Measurements from ENCODE around the gene ALPL. TPM values are rescaled to one million over a fixed set of nuclear protein-coding genes. Genes with fewer than 3 reads are reported as not detected.
"Not testable (repeated sequence)": the region's sequence is repeated elsewhere in the genome, so short reads cannot be mapped to it uniquely, and the experiment has no call there.

ALPL gene
- total RNA-seq, 2 experiments from 2014 or later = not detected

DNA sequence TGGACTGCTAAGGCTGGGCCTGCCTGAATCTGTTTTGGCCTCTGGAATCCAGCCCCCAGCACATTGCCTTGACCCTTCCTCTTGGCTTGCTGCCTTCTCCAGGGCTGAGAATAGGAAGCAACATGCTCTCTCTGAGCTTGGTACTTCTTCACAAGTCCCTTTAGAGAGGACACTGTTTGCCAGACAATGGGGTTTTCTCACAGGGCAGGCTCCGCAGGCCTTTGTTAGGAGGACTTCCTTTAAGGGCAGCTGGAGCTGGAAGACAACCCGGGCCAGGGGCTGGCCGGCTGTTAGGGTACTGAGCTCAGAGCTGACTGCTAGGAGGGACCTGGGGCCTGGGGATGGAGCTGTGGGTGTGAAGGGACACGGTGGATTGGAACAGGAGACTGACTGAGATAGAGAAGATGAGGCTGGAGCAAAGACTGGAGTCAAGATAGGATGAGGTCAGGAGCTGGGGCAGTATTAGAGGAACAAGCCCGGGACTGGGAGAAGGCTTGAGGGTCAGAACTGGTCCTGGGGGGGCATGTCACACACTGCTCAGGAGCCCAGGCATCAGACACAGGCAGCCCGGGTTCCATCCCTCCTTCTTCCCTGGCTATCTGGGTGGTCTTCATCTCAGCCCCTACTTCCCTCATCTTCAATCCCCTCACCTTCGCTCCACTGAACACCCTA, 5.4 kb upstream of the ALPL start:
- ChIA-PET POLR2A (no interaction called here), CTCF (interaction anchor here (0.6 kb wide), 1 partner anchor 534 kb away, joined by 4 read pairs; no protein-coding TSS in a partner anchor)

DNA sequence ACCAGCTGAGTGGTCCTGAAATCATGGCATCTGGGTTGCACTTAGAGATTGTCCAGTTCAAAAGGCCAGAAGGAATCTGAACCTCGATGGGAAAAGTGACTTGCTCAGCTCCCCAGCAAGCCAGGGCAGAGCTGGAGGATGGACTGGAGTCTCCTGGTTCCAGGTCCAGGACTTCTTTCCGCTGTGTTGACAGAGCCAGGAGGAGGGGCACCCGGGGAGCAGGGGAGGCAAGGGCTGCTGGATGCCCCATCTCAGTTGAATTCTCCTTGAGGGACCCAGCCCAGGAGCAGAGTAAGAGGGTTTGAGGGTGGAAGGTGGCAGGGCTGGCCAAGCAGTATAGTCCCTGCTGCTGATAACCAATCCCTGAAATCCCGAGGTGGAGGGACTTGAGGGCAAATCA, 2.4 kb upstream of the ALPL start:
- ChIA-PET POLR2A (no interaction called here), CTCF (no interaction called here)

DNA sequence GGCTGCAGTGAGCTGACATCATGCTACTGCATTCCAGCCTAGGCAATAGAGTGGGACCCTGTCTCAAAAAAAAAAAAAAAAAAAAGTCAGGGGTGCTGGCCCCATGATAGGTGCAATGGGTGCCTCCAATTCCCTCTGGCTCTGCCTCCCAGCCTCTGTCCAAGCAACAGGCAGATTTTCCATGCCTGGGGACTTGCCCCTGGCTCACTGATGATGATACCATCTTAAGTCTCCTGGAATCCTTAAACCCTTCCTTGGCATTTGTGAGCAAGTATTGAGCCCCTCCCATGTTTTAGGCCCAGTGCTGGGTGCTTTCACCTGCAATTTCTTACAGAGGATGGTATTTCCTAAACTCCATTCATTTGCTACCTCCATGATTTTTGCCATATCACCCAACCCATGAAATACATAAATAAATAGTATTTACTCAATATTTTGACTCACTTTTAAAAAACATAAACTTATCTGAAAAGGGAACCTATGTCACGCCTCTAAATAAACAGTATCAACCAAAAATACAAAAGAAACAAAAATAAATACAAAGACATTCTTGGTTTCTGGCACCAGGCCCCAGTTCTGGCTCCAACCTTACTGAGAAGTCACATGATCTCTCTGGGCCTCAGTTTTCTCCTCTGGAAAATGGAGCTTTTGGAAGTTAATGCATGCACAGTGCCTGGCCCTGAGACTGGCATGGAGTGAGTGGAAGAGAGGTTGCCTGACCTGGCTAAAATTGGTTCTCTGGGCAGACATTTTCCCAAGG, 1.5 kb upstream of the ALPL start:
- ChIA-PET POLR2A (no interaction called here), CTCF (interaction anchor here (0.6 to 1.4 kb wide), 2 partner anchors 13 to 14 kb away, joined by 4 read pairs; no protein-coding TSS in a partner anchor)

DNA sequence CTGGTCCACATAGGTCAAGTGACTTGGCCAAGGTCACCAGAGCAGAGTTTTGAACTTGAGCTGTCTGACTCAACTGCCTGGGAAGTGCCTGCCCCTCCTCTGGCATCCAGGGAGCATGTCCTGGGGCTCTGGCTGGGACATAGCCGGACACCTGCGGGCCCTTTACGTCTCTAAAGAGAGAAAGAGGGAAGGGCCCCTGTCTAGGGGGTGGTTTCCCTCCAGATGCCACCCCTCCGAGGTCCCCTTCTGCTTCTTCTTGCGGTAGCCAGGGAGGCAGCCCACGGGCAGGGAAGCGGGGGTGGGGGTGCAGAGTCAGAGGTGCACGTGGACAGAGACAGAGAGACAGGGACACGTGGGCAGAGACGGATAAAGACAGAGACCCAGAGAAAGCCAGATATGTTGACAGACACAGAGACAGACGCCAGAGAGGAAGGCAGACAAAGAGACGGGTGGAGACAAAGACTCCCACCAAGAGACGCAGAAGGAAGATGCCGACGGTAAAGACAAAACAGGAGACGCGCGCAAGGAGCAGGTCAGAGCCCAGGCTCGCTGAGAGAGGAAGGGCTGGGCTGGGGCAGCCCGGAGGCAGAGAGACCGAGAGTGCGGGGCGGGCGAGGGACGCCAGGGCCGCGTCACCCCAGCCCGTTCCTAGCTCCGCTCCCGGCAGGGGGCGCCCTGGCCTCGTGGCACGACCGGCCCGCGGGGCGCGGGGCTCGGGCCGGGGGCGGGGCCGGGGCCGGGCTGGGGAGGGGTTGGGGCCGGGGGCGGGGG, 458 bp upstream of the ALPL start:
- CTCF ChIA-PET = interaction anchor here (0.5 to 1.4 kb wide), 4 partner anchors 12 to 207 kb away, joined by 3 to 4 read pairs (median 3); no protein-coding TSS in a partner anchor
- POLR2A ChIA-PET = no interaction called here

DNA sequence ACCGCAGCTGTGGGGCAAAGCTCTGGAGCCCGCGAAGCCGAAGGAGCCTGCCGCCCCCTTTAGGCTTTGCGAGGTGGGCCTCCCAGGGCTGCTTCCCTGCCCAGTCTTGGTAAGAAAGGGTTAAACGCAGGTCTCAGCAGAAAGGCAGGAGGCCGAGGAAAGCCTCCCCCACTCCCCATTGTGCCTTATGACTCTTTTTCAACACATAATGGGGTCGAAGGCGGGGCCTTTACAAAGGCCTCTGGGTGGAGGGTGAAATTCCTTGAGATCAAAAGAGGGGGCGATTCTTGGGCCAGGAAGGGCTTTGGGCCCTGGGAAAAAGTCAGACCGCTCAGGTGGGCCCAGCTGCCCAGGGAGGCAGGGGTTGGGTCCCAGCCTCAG, 880 bp downstream of the ALPL start:
- POLR2A ChIA-PET = no interaction called here
- CTCF ChIA-PET = interaction anchor here (0.5 kb wide), 1 partner anchor 958 kb away, joined by 4 read pairs; no protein-coding TSS in a partner anchor

GRCh38 chr1:21510885-21511578, 1.8 kb downstream of the ALPL start:
- CTCF ChIA-PET = no interaction called here
- POLR2A ChIA-PET = no interaction called here

GRCh38 chr1:21511579-21512522, 2.6 kb downstream of the ALPL start:
- ChIA-PET POLR2A (no interaction called here), CTCF (no interaction called here)

DNA sequence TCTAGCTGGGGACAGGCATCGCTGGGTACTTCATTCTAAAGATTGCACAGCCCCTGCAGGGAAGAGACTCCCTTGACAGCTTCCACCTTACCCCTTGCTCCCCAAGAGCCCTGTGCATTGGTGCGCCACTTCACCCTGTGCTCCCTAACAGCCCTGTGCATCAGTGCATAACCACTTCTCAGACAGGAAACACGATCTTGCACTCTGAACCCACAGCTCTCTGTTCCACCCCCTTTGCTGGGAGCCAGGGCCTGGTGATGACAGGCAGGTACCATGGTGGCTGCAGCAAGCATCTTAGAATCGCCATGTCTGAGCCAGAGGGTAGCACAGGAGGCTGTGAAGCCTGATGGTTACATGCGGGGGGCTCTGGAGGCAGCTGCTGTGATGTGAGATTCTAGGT, 5.0 kb downstream of the ALPL start:
- CTCF ChIA-PET = no interaction called here
- POLR2A ChIA-PET = no interaction called here

- ChIA-PET POLR2A (no interaction called here), CTCF (interaction anchor here (0.6 kb wide), 1 partner anchor 733 kb away, joined by 4 read pairs; no protein-coding TSS in a partner anchor)
These were observed 8.0 kb downstream of the ALPL start for GRCh38 chr1:21517161-21517589.

- ChIA-PET CTCF (interaction anchor here (0.6 to 1.5 kb wide), 3 partner anchors 23 to 734 kb away, joined by 3 to 4 read pairs (median 4); no protein-coding TSS in a partner anchor), POLR2A (no interaction called here)
These were observed 8.6 kb downstream of the ALPL start for GRCh38 chr1:21517660-21518480.

DNA sequence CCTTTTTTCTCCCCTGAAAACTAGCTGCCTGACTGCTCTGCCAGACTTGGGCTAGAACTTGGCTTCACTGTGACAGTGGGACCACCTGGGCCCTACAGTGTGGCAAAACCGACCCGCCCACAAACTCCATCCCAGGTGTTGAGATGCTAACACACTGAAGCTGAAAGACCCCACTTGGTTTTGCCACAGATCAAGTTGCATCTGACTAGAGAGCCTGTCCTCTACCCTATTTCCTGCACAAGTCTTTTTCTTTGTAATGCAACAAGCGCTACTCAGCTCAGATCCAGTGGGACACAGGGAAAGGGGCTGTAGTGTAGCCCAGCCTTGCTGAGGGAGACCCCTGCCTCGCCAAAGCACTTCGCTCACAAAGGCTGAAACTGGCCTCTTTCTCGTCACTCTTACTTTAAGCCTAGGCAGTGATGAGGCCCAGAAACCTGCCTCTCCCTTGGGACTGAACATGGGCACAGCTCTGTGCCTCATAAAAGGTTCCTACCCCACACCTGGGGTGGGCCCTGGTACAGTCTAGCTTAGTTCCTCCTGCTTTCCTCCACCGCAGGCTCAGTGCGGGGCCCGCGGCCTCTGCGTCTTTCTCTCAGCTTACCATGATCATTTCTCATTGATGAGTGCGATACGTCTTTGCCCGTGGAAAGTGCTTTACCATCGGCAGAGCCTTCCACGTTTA, 9.7 kb downstream of the ALPL start:
- ChIA-PET POLR2A (no interaction called here), CTCF (interaction anchor here (1.0 to 1.5 kb wide), 2 partner anchors 22 to 287 kb away, joined by 3 to 4 read pairs; no protein-coding TSS in a partner anchor)

GRCh38 chr1:21519486-21520070, 10.4 kb downstream of the ALPL start:
- POLR2A ChIA-PET = not testable (repeated sequence)
- CTCF ChIA-PET = interaction anchor here (0.7 to 1.5 kb wide), 3 partner anchors 21 to 1166 kb away, joined by 4 to 5 read pairs (median 4); no protein-coding TSS in a partner anchor

- POLR2A ChIA-PET = interaction anchor here (0.7 kb wide), 1 partner anchor 278 kb away, joined by 3 read pairs; no protein-coding TSS in a partner anchor
- CTCF ChIA-PET = interaction anchor here (0.7 to 1.0 kb wide), 2 partner anchors 8 to 13 kb away, joined by 3 to 4 read pairs; no protein-coding TSS in a partner anchor
These were observed 11.9 kb downstream of the ALPL start for GRCh38 chr1:21520899-21521716.

DNA sequence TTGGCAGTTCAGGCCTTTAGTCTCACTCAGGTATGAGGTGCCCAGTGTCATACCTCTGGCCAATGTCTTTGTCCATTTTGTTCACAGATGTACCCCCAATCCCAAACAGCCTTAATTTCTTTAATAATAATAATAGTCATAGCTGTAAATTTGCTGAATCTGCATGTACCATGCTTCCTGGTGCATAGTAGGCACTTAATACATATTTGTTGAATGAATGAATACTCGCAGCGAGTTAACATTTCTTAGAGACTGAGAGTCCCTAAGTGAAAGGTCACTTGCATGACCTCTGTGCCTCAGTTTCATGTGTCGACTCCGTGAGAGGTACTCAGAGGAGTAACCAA, 12.5 kb downstream of the ALPL start:
- ChIA-PET POLR2A (interaction anchor here (0.7 kb wide), 1 partner anchor 278 kb away, joined by 3 read pairs; no protein-coding TSS in a partner anchor), CTCF (interaction anchor here (1.0 kb wide), 1 partner anchor 13 kb away, joined by 4 read pairs; no protein-coding TSS in a partner anchor)

DNA sequence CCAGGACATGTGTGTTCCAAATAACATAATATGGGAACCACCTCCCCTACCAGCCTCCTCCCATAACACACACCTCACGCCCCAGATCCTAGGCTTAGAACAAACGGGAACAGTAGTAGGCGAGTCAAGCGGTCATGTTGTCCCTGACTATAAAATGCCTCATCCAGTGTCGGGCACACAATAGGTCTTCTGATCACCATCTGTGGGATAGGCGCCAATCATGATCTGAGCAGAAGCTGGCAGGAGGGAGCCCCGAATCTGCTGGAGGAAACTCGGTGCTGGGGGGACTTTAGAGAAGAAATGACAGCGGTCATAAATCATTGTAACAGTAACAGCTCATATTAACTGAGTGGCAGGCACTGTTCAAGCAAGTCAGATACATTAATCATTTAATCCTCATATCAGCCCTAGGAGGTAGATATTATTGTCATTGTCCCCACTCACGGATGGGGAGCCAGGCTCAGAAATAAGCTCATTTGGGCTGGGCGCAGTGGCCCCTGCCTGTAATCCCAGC, 13.4 kb downstream of the ALPL start:
- ChIA-PET CTCF (no interaction called here), POLR2A (no interaction called here)

All from activated CD8-positive, alpha-beta memory T cell treated with anti-CD3 and anti-CD28 coated beads for 36 hours (primary cell).